WTC11 (cell line): ENCODE measurements around the gene BTBD9. TPM values are rescaled to one million over a fixed set of nuclear protein-coding genes. Genes with fewer than 3 reads are reported as not detected.

Source experiments
- ATAC-seq: fragments of 200-7000 bp; cut with Tn5 transposase; 2 replicates; pipeline ENCODE4 v1.10.0; 2021; ENCODE audit warnings: mild to moderate bottlenecking, moderate library complexity
- CTCF ChIA-PET: fragments of 300-600 bp; sonication (Branson Sonifier 250); formaldehyde crosslinking; loops from one replicate; lab custom pipeline; 2021; ENCODE audit warnings: antibody characterized with exemption; lab: Charles Lee
- POLR2A ChIA-PET: fragments of 350-600 bp; sonication (Branson Sonifier 250); formaldehyde crosslinking; loops from one replicate; lab custom pipeline; 2021; ENCODE audit warnings: antibody characterized with exemption; lab: Charles Lee
- DNase-seq: peaks from one replicate; pipeline ENCODE4 v3.0.0; 2021; ENCODE audit warnings: low spot score
- H3K27ac Mint-ChIP-seq: 2 replicates; pipeline ENCODE4 v1.8.0; 2021; ENCODE audit warnings: mixed read lengths
- H3K27me3 Mint-ChIP-seq: 2 replicates; pipeline ENCODE4 v1.8.0; 2021; ENCODE audit warnings: low read depth, mild to moderate bottlenecking, moderate library complexity, mixed read lengths
- H3K36me3 Mint-ChIP-seq: 2 replicates; pipeline ENCODE4 v1.8.0; 2021; ENCODE audit warnings: mixed read lengths
- H3K4me1 Mint-ChIP-seq: 2 replicates; pipeline ENCODE4 v1.8.0; 2022; ENCODE audit warnings: mixed read lengths
- H3K4me3 Mint-ChIP-seq: 2 replicates; pipeline ENCODE4 v1.8.0; 2021; ENCODE audit warnings: mild to moderate bottlenecking, moderate library complexity, mixed read lengths
- H3K9me3 Mint-ChIP-seq: 2 replicates; pipeline ENCODE4 v1.8.0; 2021; ENCODE audit warnings: mixed read lengths
- ATF6 ChIP-seq: sonication (generic); formaldehyde crosslinking; IDR thresholded peaks from 2 replicates; pipeline ENCODE4 v1.8.1; 2023; ENCODE audit warnings: mild to moderate bottlenecking, missing genetic modification reagents
- CREM ChIP-seq: sonication (generic); formaldehyde crosslinking; IDR thresholded peaks from 2 replicates; pipeline ENCODE4 v1.8.1; 2022; ENCODE audit warnings: mild to moderate bottlenecking, missing genetic modification reagents, moderate library complexity
- E2F1 ChIP-seq: sonication (generic); formaldehyde crosslinking; IDR thresholded peaks from 2 replicates; pipeline ENCODE4 v1.8.0; 2022; ENCODE audit warnings: mild to moderate bottlenecking, missing genetic modification reagents
- ELF4 ChIP-seq: sonication (generic); formaldehyde crosslinking; IDR thresholded peaks from 2 replicates; pipeline ENCODE4 v1.8.1; 2022; ENCODE audit warnings: low read depth, mild to moderate bottlenecking, moderate library complexity, missing genetic modification reagents
- ETV6 ChIP-seq: sonication (generic); formaldehyde crosslinking; IDR thresholded peaks from 2 replicates; pipeline ENCODE4 v1.8.1; 2022; ENCODE audit warnings: mild to moderate bottlenecking, missing genetic modification reagents
- GTF2I ChIP-seq: fragments of 250-450 bp; sonication (Bioruptor Pico); conservative IDR thresholded peaks from 2 replicates; pipeline ENCODE4 v1.4.0; 2021; ENCODE audit warnings: mild to moderate bottlenecking
- JUN ChIP-seq: sonication (generic); formaldehyde crosslinking; IDR thresholded peaks from 2 replicates; pipeline ENCODE4 v1.8.0; 2023; ENCODE audit warnings: mild to moderate bottlenecking, missing genetic modification reagents
- NFYB ChIP-seq: sonication (generic); formaldehyde crosslinking; conservative IDR thresholded peaks from 2 replicates; pipeline ENCODE4 v1.8.0; 2022; ENCODE audit warnings: low read depth, missing genetic modification reagents
- RORB ChIP-seq: fragments of 250-450 bp; sonication (Bioruptor Pico); IDR thresholded peaks from 2 replicates; pipeline ENCODE4 v1.9.0; 2021; ENCODE audit warnings: mild to moderate bottlenecking
- STAT6 ChIP-seq: sonication (generic); formaldehyde crosslinking; conservative IDR thresholded peaks from 2 replicates; pipeline ENCODE4 v1.8.1; 2023; ENCODE audit warnings: mild to moderate bottlenecking, low read depth, missing genetic modification reagents, moderate library complexity
- TCF7 ChIP-seq: sonication (generic); formaldehyde crosslinking; IDR thresholded peaks from 2 replicates; pipeline ENCODE4 v1.8.0; 2022; ENCODE audit warnings: mild to moderate bottlenecking, low read depth, missing genetic modification reagents, moderate library complexity
- ZBTB43 ChIP-seq: sonication (generic); formaldehyde crosslinking; IDR thresholded peaks from 2 replicates; pipeline ENCODE4 v1.8.1; 2023; ENCODE audit warnings: mild to moderate bottlenecking, missing genetic modification reagents
- ZMAT4 ChIP-seq: fragments of 250-450 bp; sonication (Bioruptor Pico); IDR thresholded peaks from 2 replicates; pipeline ENCODE4 v1.9.0; 2021; ENCODE audit warnings: mild to moderate bottlenecking
- ZNF121 ChIP-seq: sonication (generic); formaldehyde crosslinking; IDR thresholded peaks from 2 replicates; pipeline ENCODE4 v1.8.0; 2023; ENCODE audit warnings: missing genetic modification reagents
- ZNF232 ChIP-seq: sonication (generic); formaldehyde crosslinking; IDR thresholded peaks from 2 replicates; pipeline ENCODE4 v1.8.0; 2022; ENCODE audit warnings: mild to moderate bottlenecking, missing genetic modification reagents
- ZNF317 ChIP-seq: sonication (generic); formaldehyde crosslinking; IDR thresholded peaks from 2 replicates; pipeline ENCODE4 v1.8.1; 2023; ENCODE audit warnings: low read depth, mild to moderate bottlenecking, moderate library complexity, missing genetic modification reagents, borderline replicate concordance
- ZNF396 ChIP-seq: fragments of 250-450 bp; sonication (Bioruptor Pico); IDR thresholded peaks from 2 replicates; pipeline ENCODE4 v1.8.0; 2021; ENCODE audit warnings: mild to moderate bottlenecking, moderate library complexity, borderline replicate concordance
- total RNA-seq: library from RNA; stranded (reverse); gene quantifications from 3 replicates; pipeline ENCODE4 v1.2.3, GENCODE V29; 2021
- TF ChIP-seq, protein P1 (sequence below): sonication (generic); formaldehyde crosslinking; IDR thresholded peaks from 2 replicates; pipeline ENCODE4 v1.8.0; 2023; ENCODE audit warnings: missing genetic modification reagents, mild to moderate bottlenecking, borderline replicate concordance
- TF ChIP-seq, protein P2 (sequence below): sonication (generic); formaldehyde crosslinking; IDR thresholded peaks from 2 replicates; pipeline ENCODE4 v1.8.1; 2023; ENCODE audit warnings: mild to moderate bottlenecking, missing genetic modification reagents, moderate library complexity

The BTBD9 gene
- total RNA-seq, 1 experiment from 2014 or later, result 4.2 TPM

GRCh38 chr6:38453861-38454260, 185.9 kb downstream of the BTBD9 start:
- DNase-seq (no peak), ATAC-seq (no peak)
- ChIA-PET POLR2A (no interaction called here), CTCF (no interaction called here)
- Mint-ChIP-seq H3K27me3 (no peaks in the 10 kb centered on the region), H3K4me3 (no peak overlapping the region), H3K36me3 (no peaks in the 10 kb centered on the region), H3K9me3 (peaks cover 5% of the 10 kb centered on the region; the same call in 1 of the 2 replicates), H3K27ac (no peak overlapping the region), H3K4me1 (peaks cover 3% of the 10 kb centered on the region; the same call in 1 of the 2 replicates)
- TF ChIP-seq, protein P1, sequence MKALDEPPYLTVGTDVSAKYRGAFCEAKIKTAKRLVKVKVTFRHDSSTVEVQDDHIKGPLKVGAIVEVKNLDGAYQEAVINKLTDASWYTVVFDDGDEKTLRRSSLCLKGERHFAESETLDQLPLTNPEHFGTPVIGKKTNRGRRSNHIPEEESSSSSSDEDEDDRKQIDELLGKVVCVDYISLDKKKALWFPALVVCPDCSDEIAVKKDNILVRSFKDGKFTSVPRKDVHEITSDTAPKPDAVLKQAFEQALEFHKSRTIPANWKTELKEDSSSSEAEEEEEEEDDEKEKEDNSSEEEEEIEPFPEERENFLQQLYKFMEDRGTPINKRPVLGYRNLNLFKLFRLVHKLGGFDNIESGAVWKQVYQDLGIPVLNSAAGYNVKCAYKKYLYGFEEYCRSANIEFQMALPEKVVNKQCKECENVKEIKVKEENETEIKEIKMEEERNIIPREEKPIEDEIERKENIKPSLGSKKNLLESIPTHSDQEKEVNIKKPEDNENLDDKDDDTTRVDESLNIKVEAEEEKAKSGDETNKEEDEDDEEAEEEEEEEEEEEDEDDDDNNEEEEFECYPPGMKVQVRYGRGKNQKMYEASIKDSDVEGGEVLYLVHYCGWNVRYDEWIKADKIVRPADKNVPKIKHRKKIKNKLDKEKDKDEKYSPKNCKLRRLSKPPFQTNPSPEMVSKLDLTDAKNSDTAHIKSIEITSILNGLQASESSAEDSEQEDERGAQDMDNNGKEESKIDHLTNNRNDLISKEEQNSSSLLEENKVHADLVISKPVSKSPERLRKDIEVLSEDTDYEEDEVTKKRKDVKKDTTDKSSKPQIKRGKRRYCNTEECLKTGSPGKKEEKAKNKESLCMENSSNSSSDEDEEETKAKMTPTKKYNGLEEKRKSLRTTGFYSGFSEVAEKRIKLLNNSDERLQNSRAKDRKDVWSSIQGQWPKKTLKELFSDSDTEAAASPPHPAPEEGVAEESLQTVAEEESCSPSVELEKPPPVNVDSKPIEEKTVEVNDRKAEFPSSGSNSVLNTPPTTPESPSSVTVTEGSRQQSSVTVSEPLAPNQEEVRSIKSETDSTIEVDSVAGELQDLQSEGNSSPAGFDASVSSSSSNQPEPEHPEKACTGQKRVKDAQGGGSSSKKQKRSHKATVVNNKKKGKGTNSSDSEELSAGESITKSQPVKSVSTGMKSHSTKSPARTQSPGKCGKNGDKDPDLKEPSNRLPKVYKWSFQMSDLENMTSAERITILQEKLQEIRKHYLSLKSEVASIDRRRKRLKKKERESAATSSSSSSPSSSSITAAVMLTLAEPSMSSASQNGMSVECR, result no peak
- TF ChIP-seq ZMAT4 (CRISPR knock-in tag) (no peak), STAT6 (CRISPR knock-in tag) (no peak), ZNF396 (CRISPR knock-in tag) (no peak), ZNF121 (CRISPR knock-in tag) (no peak), E2F1 (CRISPR knock-in tag) (no peak), NFYB (no peak), ELF4 (CRISPR knock-in tag) (no peak), ZBTB43 (CRISPR knock-in tag) (no peak), ZNF232 (CRISPR knock-in tag) (no peak), TCF7 (CRISPR knock-in tag) (no peak), ATF6 (CRISPR knock-in tag) (no peak), CREM (CRISPR knock-in tag) (no peak), JUN (no peak), RORB (CRISPR knock-in tag) (no peak), GTF2I (no peak), ETV6 (CRISPR knock-in tag) (no peak), ZNF317 (no peak)
- TF ChIP-seq, protein P2, sequence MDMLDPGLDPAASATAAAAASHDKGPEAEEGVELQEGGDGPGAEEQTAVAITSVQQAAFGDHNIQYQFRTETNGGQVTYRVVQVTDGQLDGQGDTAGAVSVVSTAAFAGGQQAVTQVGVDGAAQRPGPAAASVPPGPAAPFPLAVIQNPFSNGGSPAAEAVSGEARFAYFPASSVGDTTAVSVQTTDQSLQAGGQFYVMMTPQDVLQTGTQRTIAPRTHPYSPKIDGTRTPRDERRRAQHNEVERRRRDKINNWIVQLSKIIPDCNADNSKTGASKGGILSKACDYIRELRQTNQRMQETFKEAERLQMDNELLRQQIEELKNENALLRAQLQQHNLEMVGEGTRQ (CRISPR knock-in tag), result no peak
